GM06990 (cell line): Measurements from ENCODE around the gene LIPG.

Source experiments
- DNase-seq: peaks from one replicate; pipeline ENCODE4 v3.0.0-alpha.2; 2011; ENCODE audit not compliant: insufficient read length; ENCODE audit errors: extremely low read depth
- H3K27me3 ChIP-seq: replicated peaks from 2 replicates; pipeline ENCODE4 v1.6.0; 2011; ENCODE audit warnings: low read length; ENCODE audit not compliant: control insufficient read depth, insufficient read depth
- H3K36me3 ChIP-seq: 2 replicates; pipeline ENCODE4 v1.5.1; 2011; ENCODE audit warnings: low read length; ENCODE audit not compliant: control insufficient read depth, insufficient read depth
- H3K4me3 ChIP-seq: replicated peaks from 2 replicates; pipeline ENCODE4 v1.5.1; 2011; ENCODE audit warnings: low read depth, mild to moderate bottlenecking, control low read depth, low read length
- CTCF ChIP-seq: IDR thresholded peaks from 2 replicates; pipeline ENCODE4 v1.5.1; 2011; ENCODE audit warnings: low read length, control low read depth, mild to moderate bottlenecking, inconsistent platforms; ENCODE audit not compliant: insufficient read depth, poor library complexity, severe bottlenecking

The LIPG gene

GRCh38 chr18:49560277-49560623, 1.6 kb upstream of the LIPG start:
- Histone ChIP-seq H3K27me3 (peaks cover 8% of the 10 kb centered on the region), H3K36me3 (no peaks in the 10 kb centered on the region), H3K4me3 (no peak overlapping the region)
- TF ChIP-seq CTCF, result no peak
- DNase-seq, result no peak

GRCh38 chr18:49560624-49561288, 1.1 kb upstream of the LIPG start:
- Histone ChIP-seq H3K27me3 (peaks cover 8% of the 10 kb centered on the region), H3K36me3 (no peaks in the 10 kb centered on the region), H3K4me3 (0 out of 2 replicates have a peak overlapping the region, but pooled peaks have one; percentile 8)
- no peak for TF ChIP-seq CTCF
- no peak for DNase-seq

GRCh38 chr18:49562481-49563129, 748 bp downstream of the LIPG start:
- no peak for TF ChIP-seq CTCF
- no peak for DNase-seq
- no peaks in the 10 kb centered on the region for H3K36me3 ChIP-seq
- peak overlapping the region; percentile 24 for H3K4me3 ChIP-seq
- peaks cover 8% of the 10 kb centered on the region for H3K27me3 ChIP-seq

- no peaks in the 10 kb centered on the region for H3K36me3 ChIP-seq
- peaks cover 8% of the 10 kb centered on the region for H3K27me3 ChIP-seq
- DNase-seq, result no peak
- H3K4me3 ChIP-seq, result no peak overlapping the region
- no peak for TF ChIP-seq CTCF
Measured at GRCh38 chr18:49563130-49563540, 1.3 kb downstream of the LIPG start.

GRCh38 chr18:49563701-49564517, 2.1 kb downstream of the LIPG start:
- DNase-seq, result no peak
- TF ChIP-seq CTCF, result no peak
- no peak overlapping the region for H3K4me3 ChIP-seq
- H3K27me3 ChIP-seq, result peaks cover 8% of the 10 kb centered on the region
- H3K36me3 ChIP-seq, result no peaks in the 10 kb centered on the region
